HCT116 (cell line): ENCODE results near the gene ABHD10. TPM values are rescaled to one million over a fixed set of nuclear protein-coding genes. Genes with fewer than 3 reads are reported as not detected.

Source experiments
- ATAC-seq: fragments of 200-7000 bp; cut with Tn5 transposase; 2 replicates; pipeline ENCODE4 v1.9.1; 2020; ENCODE audit warnings: mild to moderate bottlenecking, moderate library complexity
- BruUV-seq: library from RNA; stranded (reverse); fragments of 400-500 nt; replicated peaks from 2 replicates; lab custom pipeline; 2021; lab: Mats Ljungman, UMichigan
- CTCF ChIA-PET: fragments of 300-600 bp; sonication (Branson Sonifier 250); formaldehyde crosslinking; loops from one replicate; lab custom pipeline; 2021; ENCODE audit warnings: antibody characterized with exemption; lab: Charles Lee
- POLR2A ChIA-PET: fragments of 300-600, 350-600 bp; sonication (Branson Sonifier 250); formaldehyde crosslinking; loops from one replicate; lab custom pipeline; 2021; ENCODE audit warnings: antibody characterized with exemption; lab: Charles Lee
- RAD21 ChIA-PET, 2 experiments: fragments of 300-600 bp; sonication (Branson Sonifier 250); formaldehyde crosslinking; loops; one replicate each; lab custom pipeline; 2023; ENCODE audit warnings: low total read pairs in 2 of 2; ENCODE audit not compliant: uncharacterized antibody in 2 of 2, unreplicated experiment in 2 of 2, low non-redundant PET in 1 of 2; lab: Charles Lee
- DNase-seq: peaks from one replicate; pipeline ENCODE4 v3.0.0-alpha.2; 2010; ENCODE audit warnings: low read depth, low spot score
- H2AFZ ChIP-seq: fragments of 200-600 bp; shearing (Covaris generic), sonication (generic); 2 replicates; pipeline ENCODE4 v1.6.1; 2017; ENCODE audit warnings: low read depth, mixed run types, mixed read lengths, antibody characterized with exemption, low read length; ENCODE audit not compliant: poor library complexity, severe bottlenecking
- H3K27ac ChIP-seq: 2 replicates; pipeline ENCODE4 v1.5.1; 2012; ENCODE audit warnings: low read depth, low read length
- H3K27me3 ChIP-seq: fragments of 200-600 bp; sonication (generic); 2 replicates; pipeline ENCODE4 v1.6.1; 2016; ENCODE audit warnings: mixed run types, low read length, mixed read lengths; ENCODE audit not compliant: insufficient read depth
- H3K36me3 ChIP-seq, 2 experiments: fragments of 200-500 bp in 1 of 2; fragments of 200-600 bp in 1 of 2; sonication (Bioruptor generic) in 1 of 2; sonication (generic) in 1 of 2; 2 replicates each; pipeline versions ENCODE4 v1.5.1 to v1.6.1; 2014 to 2016; ENCODE audit warnings: low read length in 2 of 2, inconsistent platforms in 1 of 2, mixed read lengths in 1 of 2, mixed run types in 1 of 2; ENCODE audit not compliant: insufficient read depth in 2 of 2, control insufficient read depth in 1 of 2
- H3K4me1 ChIP-seq, 2 experiments: fragments of 200-600 bp in 1 of 2; sonication (generic) in 1 of 2; 2 replicates each; pipeline versions ENCODE4 v1.5.1 to v1.6.1; 2012 to 2017; ENCODE audit warnings: low read length in 2 of 2, inconsistent platforms in 1 of 2, mild to moderate bottlenecking in 1 of 2, mixed read lengths in 1 of 2, mixed run types in 1 of 2, moderate library complexity in 1 of 2; ENCODE audit not compliant: insufficient read depth in 2 of 2, control insufficient read depth in 1 of 2
- H3K4me2 ChIP-seq: fragments of 200-600 bp; sonication (generic); 2 replicates; pipeline ENCODE4 v1.6.1; 2017; ENCODE audit warnings: mixed run types, low read length, mixed read lengths
- H3K4me3 ChIP-seq, 2 experiments: fragments of 200-600 bp in 1 of 2; sonication (generic) in 1 of 2; replicated peaks in 1 of 2; 2 replicates each; pipeline ENCODE4 v1.5.1; 2011 to 2016; ENCODE audit warnings: low read length in 2 of 2, control low read depth in 1 of 2, low read depth in 1 of 2, mild to moderate bottlenecking in 1 of 2, mixed read lengths in 1 of 2, mixed run types in 1 of 2
- H3K79me2 ChIP-seq: fragments of 200-600 bp; sonication (generic); 2 replicates; pipeline ENCODE4 v1.6.1; 2017; ENCODE audit warnings: mild to moderate bottlenecking, mixed run types, low read length, moderate library complexity, mixed read lengths; ENCODE audit not compliant: insufficient read depth
- H3K9ac ChIP-seq: fragments of 200-600 bp; sonication (generic); 2 replicates; pipeline ENCODE4 v1.6.1; 2016; ENCODE audit warnings: low read length, mixed read lengths
- H3K9me2 ChIP-seq: fragments of 200-600 bp; sonication (generic), shearing (Covaris generic); 2 replicates; pipeline ENCODE4 v1.6.1; 2017; ENCODE audit warnings: mixed run types, mild to moderate bottlenecking, moderate library complexity; ENCODE audit not compliant: insufficient read depth
- H3K9me3 ChIP-seq, 2 experiments: fragments of 200-500 bp in 1 of 2; fragments of 200-600 bp in 1 of 2; sonication (Bioruptor generic) in 1 of 2; sonication (generic) in 1 of 2; 2 replicates each; pipeline ENCODE4 v1.6.1; 2014 to 2017; ENCODE audit warnings: low read length in 2 of 2, mixed read lengths in 2 of 2, inconsistent platforms in 1 of 2, low read depth in 1 of 2, mild to moderate bottlenecking in 1 of 2, mixed run types in 1 of 2, moderate library complexity in 1 of 2; ENCODE audit not compliant: control insufficient read depth in 1 of 2, insufficient read depth in 1 of 2
- H4K20me1 ChIP-seq: fragments of 200-600 bp; sonication (generic), shearing (Covaris generic); 2 replicates; pipeline ENCODE4 v1.6.1; 2017; ENCODE audit warnings: mixed run types, mild to moderate bottlenecking, moderate library complexity; ENCODE audit not compliant: insufficient read depth
- CEBPB ChIP-seq: IDR thresholded peaks from 2 replicates; pipeline ENCODE4 v1.6.1; 2012; ENCODE audit warnings: low read depth
- EGR1 ChIP-seq: IDR thresholded peaks from 2 replicates; pipeline ENCODE4 v1.6.1; 2012; ENCODE audit warnings: low read depth
- EZH2 ChIP-seq: fragments of 200-600 bp; sonication (generic); IDR thresholded peaks from 2 replicates; pipeline ENCODE4 v1.6.1; 2017; ENCODE audit warnings: antibody characterized with exemption, mixed run types
- RAD21 ChIP-seq: IDR thresholded peaks from 2 replicates; pipeline ENCODE4 v1.6.1; 2012; ENCODE audit warnings: low read depth, mild to moderate bottlenecking
- intact Hi-C: fragments of 100-400 bp; cut with micrococcal nuclease; formaldehyde crosslinking; loops from 2 replicates; pipeline ENCODE4 v1.10.0; 2022
- total RNA-seq: library from RNA; stranded (reverse); gene quantifications from one replicate; pipeline ENCODE4 v1.2.1, GENCODE V29; 2021; ENCODE audit not compliant: unreplicated experiment
- TF ChIP-seq, protein P1 (sequence below), 3 experiments: fragments of 200-600 bp in 1 of 3; sonication (generic) in 1 of 3; IDR thresholded peaks in 2 of 3; conservative IDR thresholded peaks in 1 of 3; 2 replicates each; pipeline ENCODE4 v1.5.1; 2012 to 2017; ENCODE audit warnings: low read depth in 2 of 3, low read length in 2 of 3, antibody characterized with exemption in 1 of 3, borderline replicate concordance in 1 of 3, control low read depth in 1 of 3, mild to moderate bottlenecking in 1 of 3, mixed read lengths in 1 of 3, mixed run types in 1 of 3, moderate library complexity in 1 of 3; ENCODE audit not compliant: insufficient read depth in 1 of 3

The ABHD10 gene
- total RNA-seq, 1 experiment from 2014 or later = 295 TPM

DNA sequence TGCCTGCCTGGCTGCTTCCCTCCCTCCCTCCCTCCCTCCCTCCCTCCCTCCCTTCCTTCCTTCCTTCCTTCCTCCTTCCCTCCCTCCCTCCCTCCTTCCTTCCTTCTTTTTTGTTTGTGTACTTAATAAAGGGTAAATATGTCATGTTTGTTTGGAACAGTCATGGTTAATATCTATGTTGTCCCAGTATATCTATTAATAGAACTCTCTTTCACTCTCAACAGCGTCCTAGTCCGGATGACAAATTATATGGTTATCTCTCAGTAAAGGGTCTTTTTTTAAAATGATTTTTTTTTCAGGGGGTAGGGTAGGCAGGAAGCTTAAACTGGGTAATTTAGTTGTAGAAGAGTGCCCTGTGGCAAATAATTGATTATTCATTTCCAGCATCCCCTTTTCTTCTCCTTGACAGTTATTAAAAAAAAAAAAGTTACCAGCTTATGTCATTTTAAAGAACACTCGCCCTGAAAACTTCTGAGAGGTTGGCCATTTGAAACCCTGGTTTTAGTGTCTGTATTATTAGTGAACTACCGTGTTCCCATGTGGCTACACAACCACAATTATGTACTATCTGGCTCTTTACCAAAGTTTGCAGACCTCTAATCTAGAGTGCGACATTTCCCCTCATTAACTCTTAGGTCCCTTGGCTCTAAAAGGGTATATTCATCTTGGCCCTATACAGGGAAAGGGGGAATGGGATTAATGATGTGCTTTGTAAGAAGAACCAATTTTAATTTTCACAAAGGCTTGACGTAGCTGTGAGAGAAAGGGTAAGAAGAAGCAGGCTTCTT is 33.6 kb downstream of the ABHD10 start:
- Histone ChIP-seq H3K9me3 (no peaks in the 10 kb centered on the region), H3K9ac (no peak overlapping the region), H4K20me1 (no peaks in the 10 kb centered on the region), H3K4me3 (no peak overlapping the region), H3K27ac (no peak overlapping the region), H3K9me2 (no peaks in the 10 kb centered on the region), H2AFZ (no peak overlapping the region), H3K4me2 (no peak overlapping the region), H3K4me1 (peaks cover 0 to 14% of the 10 kb centered on the region in 2 experiments; a peak in 2 of 4 replicates), H3K27me3 (no peaks in the 10 kb centered on the region), H3K36me3 (no peaks in the 10 kb centered on the region; a peak in 1 of 4 replicates), H3K79me2 (no peaks in the 10 kb centered on the region)
- ChIA-PET POLR2A (interaction anchor here (0.7 to 2.1 kb wide), 5 partner anchors 13 to 34 kb away, joined by 3 to 31 read pairs (median 4); partner anchors contain the start of gene ABHD10), RAD21 (interaction anchor here (1.3 to 2.1 kb wide), 9 partner anchors 23 to 342 kb away, joined by 3 to 10 read pairs (median 6); partner anchors contain the start of gene ABHD10 (in 1 of the 2)), CTCF (interaction anchor here (0.6 to 5.1 kb wide), 24 partner anchors 9 to 435 kb away, joined by 3 to 109 read pairs (median 8); partner anchors contain the start of genes ABHD10 and TAGLN3)
- intact Hi-C loops = no loop called here
- no TSS peak for BruUV-seq
- TF ChIP-seq CEBPB (no peak), RAD21 (no peak), EZH2 (no peak), EGR1 (no peak)
- TF ChIP-seq, protein P1, sequence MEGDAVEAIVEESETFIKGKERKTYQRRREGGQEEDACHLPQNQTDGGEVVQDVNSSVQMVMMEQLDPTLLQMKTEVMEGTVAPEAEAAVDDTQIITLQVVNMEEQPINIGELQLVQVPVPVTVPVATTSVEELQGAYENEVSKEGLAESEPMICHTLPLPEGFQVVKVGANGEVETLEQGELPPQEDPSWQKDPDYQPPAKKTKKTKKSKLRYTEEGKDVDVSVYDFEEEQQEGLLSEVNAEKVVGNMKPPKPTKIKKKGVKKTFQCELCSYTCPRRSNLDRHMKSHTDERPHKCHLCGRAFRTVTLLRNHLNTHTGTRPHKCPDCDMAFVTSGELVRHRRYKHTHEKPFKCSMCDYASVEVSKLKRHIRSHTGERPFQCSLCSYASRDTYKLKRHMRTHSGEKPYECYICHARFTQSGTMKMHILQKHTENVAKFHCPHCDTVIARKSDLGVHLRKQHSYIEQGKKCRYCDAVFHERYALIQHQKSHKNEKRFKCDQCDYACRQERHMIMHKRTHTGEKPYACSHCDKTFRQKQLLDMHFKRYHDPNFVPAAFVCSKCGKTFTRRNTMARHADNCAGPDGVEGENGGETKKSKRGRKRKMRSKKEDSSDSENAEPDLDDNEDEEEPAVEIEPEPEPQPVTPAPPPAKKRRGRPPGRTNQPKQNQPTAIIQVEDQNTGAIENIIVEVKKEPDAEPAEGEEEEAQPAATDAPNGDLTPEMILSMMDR (IDR thresholded peaks at IDR 0.05 in 2 of 3, conservative IDR thresholded peaks at IDR 0.05 in 1 of 3; ENCODE audit: borderline replicate concordance in 1 of 3, insufficient read depth in 1 of 3, low read depth in 2 of 3, low read length in 2 of 3) = no peak
- TF ChIP-seq, all 23 proteins: peak for 0
- DNase-seq = no peak
- no peak for ATAC-seq
